HUES64 (cell line): ENCODE measurements around the gene SPATS2.
"Not testable (repeated sequence)": the region's sequence is repeated elsewhere in the genome, so short reads cannot be mapped to it uniquely, and the experiment has no call there.

Source experiments
- H3K27ac ChIP-seq: 2 replicates; pipeline ENCODE4 v1.7.0; 2013; ENCODE audit warnings: low read depth, low read length, inconsistent platforms
- H3K27me3 ChIP-seq: 2 replicates; pipeline ENCODE4 v1.6.1; 2013; ENCODE audit warnings: mild to moderate bottlenecking, low read length; ENCODE audit not compliant: insufficient read depth
- H3K36me3 ChIP-seq: 2 replicates; pipeline ENCODE4 v1.6.1; 2013; ENCODE audit warnings: mild to moderate bottlenecking, low read length; ENCODE audit not compliant: insufficient read depth
- H3K4me1 ChIP-seq: 2 replicates; pipeline ENCODE4 v1.6.1; 2013; ENCODE audit warnings: mild to moderate bottlenecking, low read length, moderate library complexity; ENCODE audit not compliant: insufficient read depth
- H3K4me3 ChIP-seq: 2 replicates; pipeline ENCODE4 v1.5.1; 2013; ENCODE audit warnings: mild to moderate bottlenecking, low read length, moderate library complexity
- H3K9ac ChIP-seq: 2 replicates; pipeline ENCODE4 v1.6.1; 2013; ENCODE audit warnings: mild to moderate bottlenecking, low read depth, low read length
- H3K9me3 ChIP-seq: 2 replicates; pipeline ENCODE4 v1.6.1; 2013; ENCODE audit warnings: low read depth, low read length; ENCODE audit not compliant: insufficient read depth
- WGBS: fragments of 150-250, 120-280 bp; methylation state at CpG from one replicate; pipeline ENCODE4 v1.1.7; 2013; ENCODE audit warnings: missing lambda C conversion rate; 5-methylcytosine and 5-hydroxymethylcytosine counted together

Gene SPATS2

GRCh38 chr12:49524660-49525324 lies 157.5 kb downstream of the SPATS2 start:
- Histone ChIP-seq H3K36me3 (peaks cover 53% of the 10 kb centered on the region), H3K4me3 (no peak overlapping the region), H3K9me3 (no peaks in the 10 kb centered on the region), H3K27me3 (no peaks in the 10 kb centered on the region), H3K27ac (no peak overlapping the region), H3K4me1 (no peaks in the 10 kb centered on the region), H3K9ac (no peak overlapping the region)
- 92% methylated on average over 6 of the region's 6 CpGs for WGBS

GRCh38 chr12:49525942-49526341 lies 158.7 kb downstream of the SPATS2 start:
- Histone ChIP-seq H3K36me3 (peaks cover 51% of the 10 kb centered on the region), H3K27ac (no peak overlapping the region), H3K9me3 (no peaks in the 10 kb centered on the region), H3K4me1 (no peaks in the 10 kb centered on the region), H3K27me3 (no peaks in the 10 kb centered on the region), H3K4me3 (no peak overlapping the region), H3K9ac (no peak overlapping the region)
- WGBS: 94% methylated on average over 7 of the region's 7 CpGs

- Histone ChIP-seq H3K4me1 (no peaks in the 10 kb centered on the region), H3K9me3 (no peaks in the 10 kb centered on the region), H3K9ac (no peak overlapping the region), H3K27me3 (no peaks in the 10 kb centered on the region), H3K4me3 (no peak overlapping the region), H3K36me3 (peaks cover 37% of the 10 kb centered on the region), H3K27ac (no peak overlapping the region)
- WGBS: 87% methylated on average over 7 of the region's 7 CpGs
These were observed 160.3 kb downstream of the SPATS2 start for GRCh38 chr12:49527361-49528130.

GRCh38 chr12:49529414-49529813 lies 162.2 kb downstream of the SPATS2 start:
- Histone ChIP-seq H3K4me3 (no peak overlapping the region), H3K9ac (no peak overlapping the region), H3K36me3 (peaks cover 23% of the 10 kb centered on the region), H3K4me1 (no peaks in the 10 kb centered on the region), H3K27me3 (0 out of 2 replicates have a peak, but pooled peaks cover under 1% of the 10 kb centered on the region), H3K9me3 (no peaks in the 10 kb centered on the region), H3K27ac (no peak overlapping the region)
- 100% methylated on average over 1 of the region's 1 CpG for WGBS

GRCh38 chr12:49531745-49532144 lies 164.5 kb downstream of the SPATS2 start:
- H3K9me3 ChIP-seq: no peaks in the 10 kb centered on the region
- H3K4me3 ChIP-seq: no peak overlapping the region
- H3K4me1 ChIP-seq: no peaks in the 10 kb centered on the region
- 84% methylated on average over 2 of the region's 2 CpGs for WGBS
- H3K27ac ChIP-seq: no peak overlapping the region
- no peak overlapping the region for H3K9ac ChIP-seq
- no peaks in the 10 kb centered on the region; the same call in 1 of the 2 replicates for H3K36me3 ChIP-seq
- peaks cover 24% of the 10 kb centered on the region for H3K27me3 ChIP-seq

GRCh38 chr12:49533331-49533730 lies 166.1 kb downstream of the SPATS2 start:
- no peak overlapping the region for H3K4me3 ChIP-seq
- H3K9me3 ChIP-seq: no peaks in the 10 kb centered on the region
- H3K27ac ChIP-seq: no peak overlapping the region
- 92% methylated on average over 10 of the region's 10 CpGs for WGBS
- peaks cover 8% of the 10 kb centered on the region for H3K4me1 ChIP-seq
- H3K9ac ChIP-seq: no peak overlapping the region
- no peaks in the 10 kb centered on the region for H3K36me3 ChIP-seq
- H3K27me3 ChIP-seq: peaks cover 39% of the 10 kb centered on the region

GRCh38 chr12:49534122-49534521 lies 166.9 kb downstream of the SPATS2 start:
- not testable (repeated sequence) for H3K4me3 ChIP-seq, H3K27ac ChIP-seq, H3K9ac ChIP-seq, H3K36me3 ChIP-seq, H3K4me1 ChIP-seq, H3K9me3 ChIP-seq
- 96% methylated on average over 5 of the region's 5 CpGs for WGBS
- peaks cover 47% of the 10 kb centered on the region for H3K27me3 ChIP-seq

- Histone ChIP-seq H3K27me3 (peaks cover 54% of the 10 kb centered on the region), H3K4me1 (peaks cover 8% of the 10 kb centered on the region), H3K4me3 (no peak overlapping the region), H3K9ac (no peak overlapping the region), H3K27ac (no peak overlapping the region), H3K9me3 (no peaks in the 10 kb centered on the region), H3K36me3 (no peaks in the 10 kb centered on the region)
- 54% methylated on average over 10 of the region's 13 CpGs for WGBS
These were observed 167.5 kb downstream of the SPATS2 start for GRCh38 chr12:49534731-49535278.

- Histone ChIP-seq H3K9me3 (no peaks in the 10 kb centered on the region), H3K27ac (no peak overlapping the region), H3K9ac (no peak overlapping the region), H3K36me3 (no peaks in the 10 kb centered on the region), H3K4me3 (no peak overlapping the region), H3K4me1 (peaks cover 8% of the 10 kb centered on the region), H3K27me3 (peaks cover 66% of the 10 kb centered on the region)
- 91% methylated on average over 4 of the region's 6 CpGs for WGBS
These were observed 168.8 kb downstream of the SPATS2 start for GRCh38 chr12:49535921-49536525.

- H3K27me3 ChIP-seq: peaks cover 72% of the 10 kb centered on the region
- H3K4me3 ChIP-seq: no peak overlapping the region
- H3K27ac ChIP-seq: no peak overlapping the region
- 63% methylated on average over 3 of the region's 3 CpGs for WGBS
- no peak overlapping the region for H3K9ac ChIP-seq
- no peaks in the 10 kb centered on the region for H3K36me3 ChIP-seq
- peaks cover 8% of the 10 kb centered on the region for H3K4me1 ChIP-seq
- no peaks in the 10 kb centered on the region for H3K9me3 ChIP-seq
These were observed 169.3 kb downstream of the SPATS2 start for GRCh38 chr12:49536526-49537071.

- no peak overlapping the region for H3K27ac ChIP-seq
- no peaks in the 10 kb centered on the region for H3K36me3 ChIP-seq
- peaks cover 8% of the 10 kb centered on the region for H3K4me1 ChIP-seq
- no peaks in the 10 kb centered on the region for H3K9me3 ChIP-seq
- H3K27me3 ChIP-seq: peaks cover 79% of the 10 kb centered on the region
- 20% methylated on average over 12 of the region's 13 CpGs for WGBS
- H3K9ac ChIP-seq: no peak overlapping the region
- peak overlapping the region; percentile 45 for H3K4me3 ChIP-seq
These were observed 170.0 kb downstream of the SPATS2 start for GRCh38 chr12:49537231-49537751.
